GM21367 (cell line): ENCODE measurements around the gene MRPL21.
A peak's percentile ranks its signal among the peaks of the same experiment; 100 is the strongest.
"Not testable (repeated sequence)": the region's sequence is repeated elsewhere in the genome, so short reads cannot be mapped to it uniquely, and the experiment has no call there.

Experiments used
- ATAC-seq: cut with Tn5 transposase; IDR thresholded peaks from one replicate; pipeline ENCODE4 v1.9.1; 2021; ENCODE audit not compliant: unreplicated experiment

The MRPL21 gene

GRCh38 chr11:68872216-68873003, 31.2 kb downstream of the MRPL21 start:
- no peak for ATAC-seq

DNA sequence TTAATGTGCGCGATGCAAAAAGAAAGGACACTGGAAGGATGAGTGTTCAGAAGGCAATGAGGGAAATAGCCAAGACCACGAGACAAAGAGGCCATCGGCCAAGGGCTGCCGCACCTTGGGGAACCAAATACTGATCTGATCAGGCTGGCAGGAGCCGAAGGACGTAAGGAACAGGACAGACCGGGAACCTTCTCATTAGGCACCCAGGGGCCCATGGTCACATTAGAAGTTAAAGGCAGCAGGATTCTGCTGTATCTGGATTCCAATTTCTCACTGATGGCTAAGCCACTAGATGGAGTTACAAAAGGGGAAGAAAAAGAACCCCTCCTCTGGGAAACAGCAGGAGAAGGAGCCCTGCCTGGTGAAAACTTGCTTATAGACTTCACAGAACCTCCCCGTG, 33.2 kb downstream of the MRPL21 start:
- no peak for ATAC-seq

- no peak for ATAC-seq
Observed at GRCh38 chr11:68868221-68868835, 35.3 kb downstream of the MRPL21 start.

DNA sequence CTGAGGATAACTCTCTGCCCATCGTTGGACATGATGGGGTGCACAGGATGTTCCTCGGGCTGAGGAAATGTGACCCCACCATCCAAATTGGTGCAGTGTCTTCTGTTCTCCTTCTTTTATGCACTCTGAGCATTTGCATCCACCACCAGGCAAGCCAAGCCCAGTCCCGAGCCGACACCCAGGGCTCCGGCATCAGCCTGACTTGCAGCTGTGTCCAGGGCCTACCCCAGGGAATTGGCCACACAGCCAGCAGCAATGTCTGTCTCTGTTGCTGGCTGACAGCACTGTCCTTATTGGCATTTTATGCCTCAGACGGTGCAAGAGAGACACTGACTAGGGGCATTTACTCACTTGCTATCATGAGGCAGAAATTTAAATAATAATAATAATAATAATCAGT, 36.6 kb downstream of the MRPL21 start:
- no peak for ATAC-seq

DNA sequence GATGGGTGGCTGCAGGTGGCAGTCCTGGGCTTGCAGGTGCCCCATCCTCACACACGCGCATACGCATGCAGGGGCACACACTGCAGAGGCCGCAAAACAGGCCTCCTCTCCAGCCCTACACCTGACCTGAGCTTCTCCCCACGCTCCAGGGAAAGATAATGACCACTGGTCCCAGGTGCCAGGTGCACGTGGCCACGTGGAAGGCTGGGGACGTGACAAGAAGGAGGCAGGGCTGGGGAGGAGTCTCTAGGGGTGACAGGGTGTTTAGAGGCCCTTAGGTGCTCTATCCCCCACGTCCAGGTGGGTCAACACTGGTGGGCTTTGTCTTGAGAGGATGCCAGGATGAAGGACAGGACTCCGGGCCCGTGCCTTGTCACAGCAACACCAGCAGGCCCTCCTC, 38.4 kb downstream of the MRPL21 start:
- ATAC-seq = no peak

GRCh38 chr11:68863553-68864265, 39.9 kb downstream of the MRPL21 start:
- ATAC-seq = no peak

DNA sequence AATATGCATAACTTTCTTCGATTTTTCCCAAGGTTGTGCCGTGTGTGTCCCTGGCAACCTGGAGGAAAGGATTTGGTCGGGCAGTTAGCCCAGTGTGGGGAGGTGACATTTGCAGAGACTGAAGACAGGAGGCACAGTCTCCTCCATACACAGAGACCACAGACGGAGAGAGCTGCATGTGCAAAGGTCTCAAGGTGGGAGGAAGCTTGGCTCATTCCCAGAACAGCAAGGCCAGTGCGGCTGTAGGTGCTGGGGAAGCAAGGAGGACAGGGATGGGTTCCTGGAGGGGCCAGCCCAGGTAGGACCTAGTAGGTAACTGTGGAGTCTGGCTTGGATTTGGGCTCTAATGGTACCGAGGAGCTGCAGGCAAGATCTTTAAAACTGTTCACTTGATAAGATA, 41.2 kb downstream of the MRPL21 start:
- ATAC-seq = no peak

DNA sequence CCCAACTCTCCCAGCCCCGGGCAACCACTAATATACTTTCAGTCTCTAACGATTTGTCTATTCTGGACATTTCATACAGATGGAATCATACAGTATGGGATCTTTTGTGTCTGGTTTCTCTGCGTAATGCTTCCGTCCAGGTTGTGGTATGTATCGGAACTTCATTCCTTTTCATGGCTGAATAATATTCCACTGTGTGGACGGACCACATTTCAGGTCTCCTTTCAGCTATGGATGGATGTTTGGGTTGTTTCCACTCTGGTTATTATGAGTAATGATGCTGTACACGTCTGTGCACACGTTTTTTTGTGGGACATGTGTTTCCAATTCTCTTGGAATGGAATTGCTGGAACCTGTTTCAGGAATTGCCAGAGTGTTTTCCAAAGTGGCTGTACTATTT, 44.5 kb downstream of the MRPL21 start:
- no peak for ATAC-seq

- ATAC-seq = no peak
Observed at GRCh38 chr11:68857037-68857586, 46.5 kb downstream of the MRPL21 start.

DNA sequence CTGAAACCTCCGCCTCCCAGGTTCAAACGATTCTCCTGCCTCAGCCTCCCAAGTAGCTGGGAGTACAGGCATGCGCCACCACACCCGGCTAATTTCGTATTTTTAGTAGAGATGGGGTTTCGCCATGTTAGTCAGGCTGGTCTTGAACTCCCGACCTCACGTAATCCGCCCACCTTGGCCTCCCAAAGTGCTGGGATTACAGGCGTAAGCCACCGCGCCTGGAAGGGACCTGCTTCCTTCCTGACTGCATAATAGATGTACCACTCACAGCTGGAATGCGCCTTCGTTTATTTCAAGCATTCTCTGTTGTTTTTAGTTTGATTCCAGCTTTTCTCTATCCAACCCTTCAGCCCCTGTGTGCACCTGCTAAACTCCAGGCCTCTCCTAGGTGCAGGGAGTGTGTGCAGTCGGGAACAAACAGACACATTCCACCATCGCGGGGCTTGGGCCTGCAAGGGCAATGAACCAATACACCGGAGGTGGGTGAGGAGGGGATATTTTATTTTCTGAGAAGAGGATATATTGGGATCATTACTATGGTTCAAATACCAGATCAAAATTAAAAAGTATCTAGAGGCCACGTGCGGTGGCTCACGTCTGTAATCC, 47.1 kb downstream of the MRPL21 start:
- not testable (repeated sequence) for ATAC-seq

DNA sequence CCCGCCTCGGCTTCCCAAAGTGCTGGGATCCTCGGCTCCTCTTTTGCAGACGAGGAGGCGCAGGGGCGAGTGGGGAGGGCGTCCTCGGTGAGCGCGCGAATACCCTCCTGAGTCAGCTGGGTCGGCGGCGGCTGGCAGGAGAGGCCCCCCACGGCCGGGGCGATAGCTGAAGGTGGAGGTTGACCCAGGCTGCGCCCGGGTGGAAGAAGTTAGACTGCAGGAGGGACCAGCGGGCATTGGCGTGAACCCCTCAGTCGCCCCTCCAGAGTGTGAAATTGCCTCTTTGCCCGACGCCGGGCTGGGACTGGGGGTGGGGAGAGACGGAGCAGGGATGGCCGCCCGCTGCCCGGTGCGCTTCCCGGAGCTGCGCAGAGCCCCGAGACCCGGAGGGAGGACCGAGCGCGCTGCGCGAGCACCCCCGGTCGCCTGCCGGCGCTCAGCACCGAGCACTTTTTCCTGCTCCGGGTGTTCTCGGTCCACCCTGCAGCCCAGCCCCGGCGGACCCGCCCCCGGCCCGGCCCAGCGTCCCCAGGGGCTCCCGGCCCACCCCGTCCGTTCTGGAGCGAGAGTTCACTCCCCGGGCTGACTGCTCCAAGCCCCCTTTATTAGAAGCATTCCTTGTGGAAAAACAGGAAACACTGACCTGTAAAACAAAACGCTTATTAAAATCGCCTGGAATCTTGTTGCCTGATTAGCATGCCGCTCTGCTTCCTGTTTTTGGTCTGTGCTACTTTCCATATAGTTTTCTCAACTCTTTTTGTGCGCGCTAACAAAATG, 48.2 kb downstream of the MRPL21 start:
- ATAC-seq = no peak

- no peak for ATAC-seq
Observed at GRCh38 chr11:68854273-68854958, 49.2 kb downstream of the MRPL21 start.

DNA sequence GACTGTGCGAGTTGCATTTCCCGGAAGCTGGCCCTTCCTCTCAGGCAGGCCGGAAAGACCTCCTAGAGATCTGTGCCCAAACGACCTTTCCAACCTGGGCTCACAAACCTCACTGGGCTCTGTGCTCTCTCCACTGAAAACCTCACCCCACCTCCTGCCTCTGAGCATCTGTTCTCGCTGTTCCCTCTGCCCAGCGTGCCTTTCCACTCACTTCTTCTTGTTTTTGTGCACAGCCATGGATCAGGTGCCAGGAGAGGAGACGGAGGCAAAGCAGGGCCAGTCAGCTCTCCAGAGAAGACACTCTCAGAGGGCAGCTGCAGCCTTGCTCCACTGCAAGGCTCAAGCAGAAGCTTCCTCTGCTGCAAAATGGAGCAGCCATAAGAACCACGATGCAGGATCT, 51.0 kb downstream of the MRPL21 start:
- no peak for ATAC-seq

DNA sequence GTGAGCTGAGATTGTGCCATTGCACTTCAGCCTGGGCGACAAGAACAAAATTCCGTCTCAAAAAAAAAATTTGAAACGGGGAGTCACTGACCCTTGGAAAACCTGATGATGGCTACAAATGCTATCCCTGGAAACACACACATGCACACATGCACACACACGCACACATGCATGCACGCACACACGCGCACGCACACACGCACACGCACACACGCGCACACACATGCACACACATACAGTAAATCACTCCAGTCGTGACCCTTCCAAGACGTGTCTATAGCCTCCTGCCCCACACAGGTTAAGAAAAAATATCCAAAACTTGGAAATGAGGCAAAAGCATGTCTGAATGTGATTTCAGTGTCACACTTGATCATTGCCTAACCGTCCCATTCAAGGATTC, 55.2 kb downstream of the MRPL21 start:
- no peak for ATAC-seq

DNA sequence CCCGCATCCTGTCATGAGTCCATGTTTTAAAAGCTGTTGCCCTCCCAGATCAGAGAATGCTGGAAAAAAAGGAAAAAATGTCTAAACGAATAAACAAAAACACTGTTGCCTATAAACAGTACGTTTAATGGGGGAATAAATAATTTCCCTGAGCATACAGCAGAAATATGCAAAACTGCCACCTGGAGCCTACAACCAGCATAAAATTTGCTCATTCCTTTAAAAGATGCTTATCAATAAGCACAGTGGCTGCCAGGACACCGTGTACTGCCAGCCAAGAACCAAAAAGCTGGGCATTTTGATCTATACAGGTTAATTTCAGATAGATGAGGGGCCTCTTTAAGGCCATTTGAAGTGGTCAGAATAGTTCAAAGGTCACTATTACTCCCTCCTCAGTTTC, 56.2 kb downstream of the MRPL21 start:
- no peak for ATAC-seq

DNA sequence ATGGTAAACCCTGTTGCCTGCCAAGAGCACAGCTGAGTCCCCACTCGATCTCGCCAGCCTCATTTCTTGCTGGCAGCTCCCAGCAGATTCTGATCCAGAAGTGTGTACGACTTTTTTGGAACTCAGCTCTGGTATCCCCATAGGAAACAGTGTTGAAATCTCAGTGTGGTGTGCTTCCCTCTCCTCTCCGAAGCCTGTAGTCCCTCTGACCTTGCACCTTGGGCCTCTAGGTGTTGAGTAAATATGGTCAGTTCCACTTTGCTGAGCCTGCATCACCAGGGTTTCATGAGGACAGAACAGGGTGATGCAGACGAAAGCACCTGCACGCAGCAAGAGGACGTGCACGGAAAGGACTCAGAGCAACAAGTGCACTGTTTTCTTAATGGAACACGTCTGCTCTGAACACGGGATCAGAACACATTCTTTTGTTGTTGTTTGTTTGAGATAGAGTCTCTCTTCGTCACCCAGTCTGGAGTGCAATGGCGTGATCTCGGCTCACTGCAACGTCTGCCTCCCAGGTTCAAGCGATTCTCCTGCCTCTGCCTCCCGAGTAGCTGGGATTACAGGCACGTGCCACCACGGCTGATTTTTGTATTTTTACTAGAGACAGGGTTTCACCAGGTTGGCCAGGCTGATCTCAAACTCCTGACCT, 58.2 kb downstream of the MRPL21 start:
- ATAC-seq = no peak

DNA sequence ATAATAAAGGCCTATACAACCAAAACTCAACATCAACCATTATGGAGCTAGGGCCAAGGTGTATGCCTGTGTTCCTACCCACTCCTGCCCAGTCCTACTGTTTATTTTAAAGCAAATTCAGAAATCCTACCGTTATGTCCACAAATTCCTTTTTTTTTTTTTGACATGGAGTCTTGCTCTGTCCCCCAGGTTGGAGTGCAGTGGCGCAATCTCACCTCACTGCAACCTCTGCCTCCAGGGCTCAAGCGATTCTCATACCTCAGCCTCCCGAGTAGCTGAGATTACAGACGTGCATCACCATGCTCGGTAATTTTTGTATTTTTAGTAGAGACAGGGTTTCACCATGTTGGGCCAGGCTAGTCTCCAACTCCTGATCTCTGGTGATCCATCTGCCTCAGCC, 58.8 kb downstream of the MRPL21 start:
- ATAC-seq = no peak

DNA sequence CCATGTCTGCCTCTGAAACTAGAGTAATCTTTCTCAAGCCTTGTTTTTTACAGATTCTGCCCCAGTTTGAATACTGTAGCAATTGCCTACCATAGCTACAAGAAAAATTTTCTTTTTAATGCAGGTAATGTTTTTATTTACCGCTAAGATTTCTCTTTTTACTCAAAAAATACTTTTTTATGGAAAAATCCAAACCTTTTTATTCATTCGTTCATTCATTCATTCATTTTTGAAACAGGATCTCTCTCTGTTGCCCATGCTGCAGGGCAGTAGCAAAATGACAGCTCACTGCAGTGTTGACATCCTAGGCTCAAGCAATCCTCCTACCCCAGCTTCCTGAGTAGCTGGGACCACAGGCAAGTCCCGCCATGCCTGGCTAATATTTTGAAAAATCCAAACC, 59.3 kb downstream of the MRPL21 start:
- ATAC-seq = no peak

- ATAC-seq = peak; percentile 33
Observed at GRCh38 chr11:68843703-68844312, 59.8 kb downstream of the MRPL21 start.
